ENCODE data around the gene TKFC.

DNA sequence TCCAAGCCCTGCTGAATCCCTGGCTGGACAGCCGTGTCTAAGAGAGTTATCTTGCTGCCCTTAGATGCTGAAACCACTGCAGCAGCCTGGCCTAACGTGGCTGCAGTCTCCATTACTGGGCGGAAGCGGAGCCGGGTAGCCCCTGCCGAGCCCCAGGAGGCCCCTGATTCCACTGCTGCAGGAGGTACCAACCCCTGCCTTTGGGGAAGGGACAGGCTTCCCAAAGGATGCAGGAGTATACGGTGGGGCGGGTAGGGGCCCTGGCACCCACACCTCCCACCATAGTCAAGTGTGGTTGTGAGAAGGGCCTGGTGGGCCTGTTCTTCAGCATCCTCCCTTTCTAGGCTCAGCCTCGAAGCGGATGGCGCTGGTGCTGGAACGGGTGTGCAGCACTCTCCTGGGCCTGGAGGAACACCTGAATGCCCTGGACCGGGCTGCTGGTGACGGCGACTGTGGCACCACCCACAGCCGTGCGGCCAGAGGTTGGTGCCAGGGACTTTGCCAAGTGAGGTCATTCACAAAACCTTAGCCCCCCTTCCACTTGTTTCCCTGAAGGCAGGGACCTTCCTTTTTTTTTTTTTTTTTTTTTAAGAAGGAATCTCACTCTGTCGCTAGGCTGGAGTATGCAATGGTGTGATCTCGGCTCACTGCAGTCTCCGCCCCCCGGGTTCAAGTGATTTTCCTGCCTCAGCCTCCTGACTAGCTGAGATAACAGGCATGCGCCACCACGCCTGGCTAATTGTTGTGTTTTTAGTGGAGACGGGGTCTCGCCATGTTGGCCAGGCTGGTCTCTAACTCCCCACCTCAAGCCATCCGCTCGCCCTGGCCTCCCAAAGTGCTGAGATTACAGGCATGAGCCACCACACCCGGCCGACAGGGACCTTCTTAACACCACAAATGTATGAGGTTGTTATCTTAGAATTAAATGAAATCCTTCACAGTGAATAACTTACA lies 11.0 kb downstream of the TKFC start:
- no peak for TF ChIP-seq CTCF (IDR thresholded peaks at IDR 0.05)
- no peak for TF ChIP-seq POLR2AphosphoS5 (IDR thresholded peaks at IDR 0.05)
- TF ChIP-seq POLR2A (IDR thresholded peaks at IDR 0.05): no peak
- TF ChIP-seq EP300 (IDR thresholded peaks at IDR 0.05): no peak
